Heart left ventricle (tissue), 16 donors: ENCODE measurements around the gene CHP2. TPM values are rescaled to one million over a fixed set of nuclear protein-coding genes. Genes with fewer than 3 reads are reported as not detected.

ENCODE experiments used
- ATAC-seq, 4 donors: fragments of 200-7000 bp; cut with Tn5 transposase; one replicate each; pipeline ENCODE4 v1.9.1; 2020 to 2022; ENCODE audit warnings: moderate library complexity in 4 of 4, mild to moderate bottlenecking in 3 of 4, moderate number of reproducible peaks in 1 of 4
- DNase-seq, 5 donors: peaks; one replicate each; pipeline ENCODE4 v3.0.0-alpha.2; 2020
- H3K27ac ChIP-seq, 12 donors: fragments of 200-600 bp; sonication (generic) in 4 of 12; one replicate each; pipeline versions ENCODE4 v1.5.0 to v1.8.0; 2016 to 2022; ENCODE audit warnings: mild to moderate bottlenecking in 2 of 12
- H3K27me3 ChIP-seq, 9 donors: fragments of 200-600 bp; sonication (generic) in 2 of 9; one replicate each; pipeline versions ENCODE4 v1.5.1 to v1.8.0; 2016 to 2022; ENCODE audit warnings: mild to moderate bottlenecking in 3 of 9
- H3K36me3 ChIP-seq, 9 donors: fragments of 200-600 bp; sonication (generic) in 2 of 9; one replicate each; pipeline versions ENCODE4 v1.5.0 to v1.8.0; 2018 to 2022; ENCODE audit warnings: mild to moderate bottlenecking in 2 of 9
- H3K4me1 ChIP-seq, 12 donors: fragments of 200-600 bp; sonication (generic) in 4 of 12; one replicate each; pipeline versions ENCODE4 v1.5.0 to v1.8.0; 2016 to 2022; ENCODE audit warnings: mild to moderate bottlenecking in 3 of 12
- H3K4me3 ChIP-seq, 12 donors: fragments of 200-600 bp; sonication (generic) in 4 of 12; one replicate each; pipeline versions ENCODE4 v1.5.0 to v1.8.0; 2017 to 2022; ENCODE audit warnings: mild to moderate bottlenecking in 9 of 12, moderate library complexity in 4 of 12
- H3K9me3 ChIP-seq, 12 donors: fragments of 200-600 bp; sonication (generic) in 4 of 12; one replicate each; pipeline versions ENCODE4 v1.5.0 to v1.8.0; 2016 to 2022; ENCODE audit warnings: mild to moderate bottlenecking in 1 of 12
- CTCF ChIP-seq, 12 donors: fragments of 200-600 bp; sonication (generic) in 4 of 12; IDR thresholded peaks; one replicate each; pipeline versions ENCODE4 v1.5.0 to v1.8.0; 2018 to 2022; ENCODE audit warnings: antibody characterized with exemption in 12 of 12, mild to moderate bottlenecking in 5 of 12
- POLR2A ChIP-seq, 2 donors: fragments of 450-650 bp; IDR thresholded peaks; one replicate each; pipeline ENCODE4 v1.6.1; 2017; ENCODE audit warnings: antibody characterized with exemption in 2 of 2, mild to moderate bottlenecking in 2 of 2, moderate library complexity in 2 of 2
- WGBS, 4 donors: extraction: QIAGEN DNeasy Blood & Tissue Kit in 2 of 4; methylation state at CpG; one replicate each; pipeline versions ENCODE4 v1.1.5 to v1.1.7; 2013 to 2018; 5-methylcytosine and 5-hydroxymethylcytosine counted together
- intact Hi-C, 10 donors: fragments of 100-400 bp; cut with DNase I; formaldehyde crosslinking; loops; one replicate each; pipeline versions ENCODE4 v1.11.1 to v1.14.2; 2022
- polyA plus RNA-seq, 2 donors: library from polyadenylated mRNA; stranded (reverse); fragments of 200-250 nt; gene quantifications; one replicate each; pipeline ENCODE4 v1.2.3, GENCODE V29; 2013
- total RNA-seq, 9 donors: library from RNA; depleted of rRNA in 2 of 9; stranded (reverse); fragments of >200 nt in 2 of 9; fragmentation: NEBNext Ultra II Directional in 3 of 9; extraction: Animal tissue kit (Norgen Biotek cat#: 25700) in 3 of 9; gene quantifications; one replicate each; pipeline versions ENCODE4 v1.1.0 to v1.2.4, GENCODE V29; 2016 to 2023
- donor health status: ischemic (EF 13 %, LVEDD 7.1; RV severe dilation, severe dysfunction).
- donor health status: healthy with polysubstance abuse.
- donor health status: DM: no; HTN: yes; CAD: no.
- donor health status: DM: no; HTN: no; CAD: no.
- donor health status: ischemic (EF 25% LVEDD 6.9; RV normal size, moderate dysfunction).
- donor health status: ischemic (EF 25% LVEDD 5.7; RV mildly dilated, moderate dysfunction).
- donor health status: healthy.
- donor health status: DM: yes; HTN: yes; CAD: no.
- donor health status: ischemic (EF 35%, LVEDD 5.7; RV mildly dilated, moderate dysfunction).
- donor health status: nonischemic (EF 11% LVEDD 7.7; RV severe dilation, severe dysfunction).
- donor health status: DM: yes; HTN: yes; CAD: no.
- donor health status: PGD.
- donor health status: ischemic (EF 29% LVEDD 5.4; RV normal size, mild dysfunction).
- donor health status: nonischemic (EF 23%, LVEDD 6.1; RV moderate dilation, normal function).

Gene CHP2
- total and polyA plus RNA-seq, 11 donors: 0.08 TPM; not detected in 10

GRCh38 chr16:23771642-23772041 lies 16.8 kb downstream of the CHP2 start:
- DNase-seq: no peak
- Histone ChIP-seq H3K27ac (no peak overlapping the region), H3K27me3 (peaks cover 0 to 4% (median 0%) of the 10 kb centered on the region in 9 donors), H3K4me3 (no peak overlapping the region), H3K36me3 (no peaks in the 10 kb centered on the region), H3K4me1 (no peaks in the 10 kb centered on the region), H3K9me3 (no peaks in the 10 kb centered on the region)
- intact Hi-C loops: no loop called here
- TF ChIP-seq CTCF (IDR thresholded peaks at IDR 0.05): no peak
- TF ChIP-seq POLR2A (IDR thresholded peaks at IDR 0.05): no peak
- WGBS, 4 donors: 34 to 57% (median 45%) methylated on average over 2 of the region's 2 CpGs
- ATAC-seq: no peak

- ATAC-seq: no peak
- WGBS, 4 donors: 75 to 86% (median 80%) methylated on average over 2 of the region's 2 CpGs
- peaks cover 0 to 4% (median 0%) of the 10 kb centered on the region in 9 donors for H3K27me3 ChIP-seq
- TF ChIP-seq CTCF (IDR thresholded peaks at IDR 0.05) (no peak), POLR2A (IDR thresholded peaks at IDR 0.05) (no peak)
- no peaks in the 10 kb centered on the region for H3K36me3 ChIP-seq
- DNase-seq: no peak
- intact Hi-C loops: no loop called here
- H3K27ac ChIP-seq: no peak overlapping the region
- no peaks in the 10 kb centered on the region for H3K9me3 ChIP-seq
- no peaks in the 10 kb centered on the region for H3K4me1 ChIP-seq
- H3K4me3 ChIP-seq: no peak overlapping the region
Measured at GRCh38 chr16:23773339-23773738, 18.5 kb downstream of the CHP2 start.

- Histone ChIP-seq H3K4me1 (no peaks in the 10 kb centered on the region), H3K9me3 (no peaks in the 10 kb centered on the region), H3K4me3 (no peak overlapping the region), H3K36me3 (no peaks in the 10 kb centered on the region), H3K27ac (no peak overlapping the region), H3K27me3 (peaks cover 0 to 27% (median 8%) of the 10 kb centered on the region in 9 donors)
- no peak for TF ChIP-seq POLR2A (IDR thresholded peaks at IDR 0.05)
- no peak for TF ChIP-seq CTCF (IDR thresholded peaks at IDR 0.05)
- no peak for DNase-seq
- 68 to 91% (median 77%) methylated on average over 1 of the region's 1 CpG for WGBS, 4 donors
- intact Hi-C loops: no loop called here
- ATAC-seq: no peak
Measured at GRCh38 chr16:23781176-23781575, 26.4 kb downstream of the CHP2 start.

- Histone ChIP-seq H3K4me3 (no peak overlapping the region), H3K4me1 (peaks cover 0 to 12% (median 0%) of the 10 kb centered on the region in 12 donors), H3K27ac (no peak overlapping the region), H3K27me3 (peaks cover 0 to 30% (median 8%) of the 10 kb centered on the region in 9 donors), H3K36me3 (no peaks in the 10 kb centered on the region), H3K9me3 (no peaks in the 10 kb centered on the region)
- whole genome bisulfite sequencing, 4 donors: 66 to 74% (median 73%) methylated on average over 4 of the region's 4 CpGs
- ATAC-seq (no peak), DNase-seq (no peak)
- intact Hi-C loops: no loop called here
- TF ChIP-seq CTCF (IDR thresholded peaks at IDR 0.05) (no peak), POLR2A (IDR thresholded peaks at IDR 0.05) (no peak)
Measured at GRCh38 chr16:23784811-23785447, 30.1 kb downstream of the CHP2 start.
